DOHH2 (cell line): ENCODE measurements around the gene SLC9B2.
"Not testable (repeated sequence)": the region's sequence is repeated elsewhere in the genome, so short reads cannot be mapped to it uniquely, and the experiment has no call there.

Source experiments
- H3F3A ChIP-seq: fragments of 200-600 bp; sonication (generic), shearing (Covaris generic); 2 replicates; pipeline ENCODE4 v1.6.0; 2016; ENCODE audit warnings: antibody characterized with exemption, mild to moderate bottlenecking; ENCODE audit not compliant: control insufficient read depth, insufficient read depth
- H3K27ac ChIP-seq: fragments of 200-600 bp; sonication (generic); 2 replicates; pipeline ENCODE4 v1.5.1; 2014; ENCODE audit warnings: low read depth, mild to moderate bottlenecking, low read length, moderate library complexity
- H3K27me3 ChIP-seq: fragments of 200-600 bp; sonication (generic); 2 replicates; pipeline ENCODE4 v1.6.1; 2014; ENCODE audit warnings: mild to moderate bottlenecking, low read length, mixed read lengths; ENCODE audit not compliant: control insufficient read depth
- H3K36me3 ChIP-seq: fragments of 200-600 bp; sonication (generic); 2 replicates; pipeline ENCODE4 v1.6.1; 2014; ENCODE audit warnings: mild to moderate bottlenecking, low read length, moderate library complexity, mixed read lengths; ENCODE audit not compliant: control insufficient read depth
- H3K4me1 ChIP-seq: fragments of 200-600 bp; sonication (generic); 2 replicates; pipeline ENCODE4 v1.6.1; 2014; ENCODE audit warnings: mild to moderate bottlenecking, low read length, mixed read lengths; ENCODE audit not compliant: control insufficient read depth
- H3K4me2 ChIP-seq: fragments of 200-600 bp; sonication (generic); 2 replicates; pipeline ENCODE4 v1.6.0; 2014; ENCODE audit warnings: mild to moderate bottlenecking, low read length, moderate library complexity
- H3K4me3 ChIP-seq: fragments of 200-600 bp; sonication (generic); 2 replicates; pipeline ENCODE4 v1.5.1; 2014; ENCODE audit warnings: mild to moderate bottlenecking, low read length, mixed read lengths
- H3K79me2 ChIP-seq: fragments of 200-600 bp; sonication (generic); 2 replicates; pipeline ENCODE4 v1.6.1; 2014; ENCODE audit warnings: mild to moderate bottlenecking, low read length, mixed read lengths; ENCODE audit not compliant: control insufficient read depth
- H3K9me2 ChIP-seq: fragments of 200-600 bp; sonication (generic); replicated peaks from 2 replicates; pipeline ENCODE4 v1.6.1; 2014; ENCODE audit warnings: mild to moderate bottlenecking, low read length, mixed read lengths; ENCODE audit not compliant: control insufficient read depth
- H3K9me3 ChIP-seq: fragments of 200-600 bp; sonication (generic); 2 replicates; pipeline ENCODE4 v1.6.1; 2014; ENCODE audit warnings: antibody characterized with exemption, low read length, mixed read lengths; ENCODE audit not compliant: control insufficient read depth, insufficient read depth
- H4K20me1 ChIP-seq: fragments of 200-600 bp; sonication (generic); 2 replicates; pipeline ENCODE4 v1.6.0; 2014; ENCODE audit warnings: low read depth, mild to moderate bottlenecking, antibody characterized with exemption, low read length, moderate library complexity; ENCODE audit not compliant: control insufficient read depth, insufficient read depth
- EZH2phosphoT487 ChIP-seq: fragments of 200-600 bp; sonication (generic); IDR thresholded peaks from 2 replicates; pipeline ENCODE4 v1.6.1; 2017; ENCODE audit warnings: borderline replicate concordance, mild to moderate bottlenecking, antibody characterized with exemption, low read length, moderate library complexity, mixed read lengths
- TF ChIP-seq, protein P1 (sequence below): fragments of 200-600 bp; sonication (generic); IDR thresholded peaks from one replicate; pipeline ENCODE4 v1.5.1; 2014; ENCODE audit warnings: antibody characterized with exemption, mild to moderate bottlenecking, low read depth, low read length; ENCODE audit not compliant: poor library complexity, severe bottlenecking

The SLC9B2 gene

DNA sequence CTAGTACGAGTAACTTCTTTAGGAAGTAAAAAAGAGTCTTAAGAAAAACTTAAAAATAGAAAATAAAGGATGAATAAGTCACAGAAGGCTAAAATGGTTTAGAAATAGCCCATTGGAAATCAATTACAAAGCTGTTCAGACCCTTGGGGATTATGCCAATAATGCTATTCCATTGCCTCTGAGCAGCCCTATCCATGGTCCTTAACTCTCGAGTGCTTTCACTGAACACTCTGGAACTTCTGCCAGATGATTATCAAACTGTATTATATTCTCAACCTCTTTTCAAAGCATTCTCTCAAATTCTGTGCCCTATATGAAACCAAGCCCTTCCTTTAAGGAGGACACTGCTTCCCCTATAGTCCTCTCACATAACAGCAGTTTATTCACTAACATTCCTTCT lies 74.0 kb downstream of the SLC9B2 start:
- Histone ChIP-seq H3K4me3 (no peak overlapping the region), H4K20me1 (no peaks in the 10 kb centered on the region), H3K9me3 (peaks cover 8% of the 10 kb centered on the region; the same call in 1 of the 2 replicates), H3K27ac (no peak overlapping the region), H3F3A (no peaks in the 10 kb centered on the region), H3K36me3 (no peaks in the 10 kb centered on the region), H3K4me2 (no peak overlapping the region), H3K27me3 (peaks cover 3% of the 10 kb centered on the region; the same call in 1 of the 2 replicates), H3K79me2 (no peaks in the 10 kb centered on the region), H3K9me2 (no peaks in the 10 kb centered on the region), H3K4me1 (no peaks in the 10 kb centered on the region)
- no peak for TF ChIP-seq EZH2phosphoT487
- TF ChIP-seq, protein P1, sequence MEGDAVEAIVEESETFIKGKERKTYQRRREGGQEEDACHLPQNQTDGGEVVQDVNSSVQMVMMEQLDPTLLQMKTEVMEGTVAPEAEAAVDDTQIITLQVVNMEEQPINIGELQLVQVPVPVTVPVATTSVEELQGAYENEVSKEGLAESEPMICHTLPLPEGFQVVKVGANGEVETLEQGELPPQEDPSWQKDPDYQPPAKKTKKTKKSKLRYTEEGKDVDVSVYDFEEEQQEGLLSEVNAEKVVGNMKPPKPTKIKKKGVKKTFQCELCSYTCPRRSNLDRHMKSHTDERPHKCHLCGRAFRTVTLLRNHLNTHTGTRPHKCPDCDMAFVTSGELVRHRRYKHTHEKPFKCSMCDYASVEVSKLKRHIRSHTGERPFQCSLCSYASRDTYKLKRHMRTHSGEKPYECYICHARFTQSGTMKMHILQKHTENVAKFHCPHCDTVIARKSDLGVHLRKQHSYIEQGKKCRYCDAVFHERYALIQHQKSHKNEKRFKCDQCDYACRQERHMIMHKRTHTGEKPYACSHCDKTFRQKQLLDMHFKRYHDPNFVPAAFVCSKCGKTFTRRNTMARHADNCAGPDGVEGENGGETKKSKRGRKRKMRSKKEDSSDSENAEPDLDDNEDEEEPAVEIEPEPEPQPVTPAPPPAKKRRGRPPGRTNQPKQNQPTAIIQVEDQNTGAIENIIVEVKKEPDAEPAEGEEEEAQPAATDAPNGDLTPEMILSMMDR: no peak

DNA sequence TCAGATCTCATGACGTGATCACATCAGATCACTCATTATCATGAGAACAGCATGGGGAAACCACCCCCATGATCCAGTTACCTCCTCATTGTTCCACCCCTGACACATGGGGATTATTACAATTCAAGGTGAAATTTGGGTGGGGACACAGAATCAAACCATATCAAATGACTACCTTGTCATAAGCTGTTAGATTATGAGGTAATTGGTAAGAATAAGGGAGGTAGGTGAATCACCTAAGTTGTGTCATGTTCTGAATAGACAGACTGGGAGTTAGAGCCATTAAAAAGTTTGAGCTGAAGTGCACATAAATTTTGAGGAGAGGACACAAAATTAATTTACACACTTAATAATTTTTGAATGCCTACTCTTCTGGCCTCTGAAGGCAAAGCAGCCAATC lies 81.8 kb downstream of the SLC9B2 start:
- Histone ChIP-seq H3K4me2 (no peak overlapping the region), H3F3A (no peaks in the 10 kb centered on the region), H3K27ac (no peak overlapping the region), H3K4me3 (no peak overlapping the region), H3K27me3 (no peaks in the 10 kb centered on the region), H3K4me1 (no peaks in the 10 kb centered on the region), H3K79me2 (no peaks in the 10 kb centered on the region), H3K9me2 (no peaks in the 10 kb centered on the region), H3K36me3 (no peaks in the 10 kb centered on the region), H4K20me1 (no peaks in the 10 kb centered on the region), H3K9me3 (peaks cover 12% of the 10 kb centered on the region; the same call in 1 of the 2 replicates)
- TF ChIP-seq, protein P1: no peak
- no peak for TF ChIP-seq EZH2phosphoT487

DNA sequence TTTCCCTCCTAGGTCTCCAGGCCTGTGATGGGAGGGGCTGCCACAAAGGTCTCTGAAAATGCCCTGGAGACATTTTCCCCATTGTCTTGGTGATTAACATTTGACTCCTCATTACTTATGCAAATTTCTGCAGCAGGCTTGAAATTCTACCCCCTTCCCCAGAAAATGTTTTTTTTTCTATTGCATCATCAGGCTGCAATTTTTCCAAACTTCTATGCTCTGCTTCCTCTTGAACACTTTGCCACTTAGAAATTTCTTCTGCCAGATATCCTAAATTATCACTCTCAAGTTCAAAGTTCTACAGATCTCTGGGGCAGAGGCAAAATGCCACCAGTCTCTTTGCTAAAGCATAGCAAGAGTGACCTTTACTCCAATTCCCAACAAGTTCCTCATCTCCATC lies 82.6 kb downstream of the SLC9B2 start:
- not testable (repeated sequence) for H3K9me2 ChIP-seq, H3K4me3 ChIP-seq, H3F3A ChIP-seq, H3K79me2 ChIP-seq, H4K20me1 ChIP-seq, H3K4me2 ChIP-seq, H3K27me3 ChIP-seq, H3K27ac ChIP-seq, H3K4me1 ChIP-seq, H3K36me3 ChIP-seq
- peaks cover 12% of the 10 kb centered on the region; the same call in 1 of the 2 replicates for H3K9me3 ChIP-seq

GRCh38 chr4:102988429-102989020 lies 88.0 kb downstream of the SLC9B2 start:
- H3K4me1 ChIP-seq: no peaks in the 10 kb centered on the region
- no peaks in the 10 kb centered on the region for H3F3A ChIP-seq
- no peak for TF ChIP-seq EZH2phosphoT487
- TF ChIP-seq, protein P1: no peak
- H3K9me2 ChIP-seq: no peaks in the 10 kb centered on the region
- no peak overlapping the region for H3K4me2 ChIP-seq
- H3K79me2 ChIP-seq: no peaks in the 10 kb centered on the region
- no peaks in the 10 kb centered on the region for H3K36me3 ChIP-seq
- no peaks in the 10 kb centered on the region for H4K20me1 ChIP-seq
- H3K27me3 ChIP-seq: no peaks in the 10 kb centered on the region
- no peak overlapping the region for H3K4me3 ChIP-seq
- H3K27ac ChIP-seq: no peak overlapping the region
- H3K9me3 ChIP-seq: peaks cover 9% of the 10 kb centered on the region; the same call in 1 of the 2 replicates
